HFF-Myc (cell line): ENCODE results near the gene FOXA2.

ENCODE experiments used
- DNase-seq: peaks from one replicate; pipeline ENCODE4 v3.0.0-alpha.2; 2011; ENCODE audit warnings: low read depth; ENCODE audit errors: extremely low read depth
- H3K4me3 ChIP-seq: replicated peaks from 2 replicates; pipeline ENCODE4 v1.5.1; 2011; ENCODE audit warnings: low read depth, mild to moderate bottlenecking, control low read depth, low read length
- CTCF ChIP-seq: IDR thresholded peaks from 2 replicates; pipeline ENCODE4 v1.5.1; 2012; ENCODE audit warnings: mild to moderate bottlenecking, low read depth, low read length, control low read depth; ENCODE audit errors: missing control alignments

The FOXA2 gene

GRCh38 chr20:22584922-22585785 lies 782 bp upstream of the FOXA2 start:
- DNase-seq: no peak
- TF ChIP-seq CTCF: no peak
- no peak overlapping the region for H3K4me3 ChIP-seq

GRCh38 chr20:22583773-22584521 lies 425 bp downstream of the FOXA2 start:
- DNase-seq: no peak
- TF ChIP-seq CTCF: no peak
- no peak overlapping the region for H3K4me3 ChIP-seq

- no peak overlapping the region for H3K4me3 ChIP-seq
- DNase-seq: no peak
These were observed 1.2 kb downstream of the FOXA2 start for GRCh38 chr20:22582964-22583772.

GRCh38 chr20:22582386-22582963 lies 1.9 kb downstream of the FOXA2 start:
- H3K4me3 ChIP-seq: no peak overlapping the region
- no peak for DNase-seq
- no peak for TF ChIP-seq CTCF

More at GRCh38 chr20:22582964-22583772, 1.2 kb downstream of the FOXA2 start:
- no peak for TF ChIP-seq CTCF

- H3K4me3 ChIP-seq: no peak overlapping the region
- no peak for TF ChIP-seq CTCF
- no peak for DNase-seq
These were observed 2.7 kb downstream of the FOXA2 start for GRCh38 chr20:22581437-22582385.
